Measurements from ENCODE around the gene TDRD12. TPM values are rescaled to one million over a fixed set of nuclear protein-coding genes. Genes with fewer than 3 reads are reported as not detected.
A peak's percentile ranks its signal among the peaks of the same experiment; 100 is the strongest.

Gene TDRD12
- total RNA-seq (under 1 TPM; 0.14 to 0.22 TPM), total RNA-seq (0 to 5.8 (median 0.91) reads per million in 172 experiments)
- 0.62 TPM for polyA plus RNA-seq (2013, experiment 1 of 2)
- polyA plus RNA-seq (2013, experiment 2 of 2) = 0.49 TPM

DNA sequence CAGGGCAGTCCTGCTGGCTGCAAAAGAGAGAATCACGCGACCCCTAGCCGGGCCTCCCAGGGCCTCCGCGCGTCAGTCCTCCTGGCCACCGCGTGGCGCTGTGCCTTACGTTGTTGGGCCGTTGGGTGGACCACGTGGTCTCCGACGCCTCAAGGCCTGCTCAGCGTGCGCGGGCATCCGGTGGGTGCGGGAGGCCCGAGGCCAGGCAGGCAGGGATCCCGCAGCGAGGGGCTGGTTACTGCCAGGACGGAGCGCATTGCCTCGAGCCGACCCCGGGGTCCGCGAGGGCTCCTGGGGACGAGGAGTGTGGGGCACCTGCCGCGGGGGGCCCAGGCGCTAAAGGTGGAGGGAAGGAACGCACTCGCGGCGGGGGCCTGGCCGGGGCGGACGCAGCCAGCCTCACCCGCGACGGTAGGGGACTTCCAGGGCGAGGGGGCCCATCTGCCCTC, at the start of gene TDRD12:
Gene TDRD12 (plus strand): TSS at position 157 of the 449 bp plus-strand sequence. CDS start 306 bp downstream, outside the sequence.
- Histone ChIP-seq H3K9me3 (ENCODE audit: control insufficient read depth in 1 of 2, insufficient read depth in 1 of 2, low read length in 2 of 2) (peaks cover 0 to 10% of the 10 kb centered on the region in 2 experiments), H3K36me3 (ENCODE audit: insufficient read depth, low read length) (no peaks in the 10 kb centered on the region), H3K27ac (ENCODE audit: low read depth in 1 of 2, low read length in 2 of 2) (no peak within 1 kb of the TSS), H3K27me3 (ENCODE audit: control insufficient read depth in 1 of 2, insufficient read depth in 2 of 2, low read length in 2 of 2) (no peaks in the 10 kb centered on the region), H3K4me1 (ENCODE audit: insufficient read depth, low read length) (no peaks in the 10 kb centered on the region), H3K4me3 (ENCODE audit: low read length) (no peak within 1 kb of the TSS)
- Mint-ChIP-seq H3K4me1 (ENCODE audit: low read depth) (no peaks in the 10 kb centered on the region), H3K27ac (no peak within 1 kb of the TSS), H3K27me3 (no peaks in the 10 kb centered on the region), H3K4me3 (no peak within 1 kb of the TSS), H3K9me3 (no peaks in the 10 kb centered on the region), H3K36me3 (ENCODE audit: low read depth) (peaks cover 8% of the 10 kb centered on the region)
- ChIA-PET POLR2A (no interaction called here), CTCF (no interaction called here)
- ATAC-seq (ENCODE audit: poor library complexity) (no peak), DNase-seq (peak in 1 of 14 experiments; percentile 19)
- TF ChIP-seq CTCF (IDR thresholded peaks at IDR 0.05) = no peak
- intact Hi-C loops (cut with DNase I, micrococcal nuclease) = no loop called here

GRCh38 chr19:32671883-32672593, 47.5 kb upstream of the TDRD12 start:
- H3K4me3 Mint-ChIP-seq = peak overlapping the region; percentile 94
- H3K9me3 ChIP-seq (ENCODE audit: control insufficient read depth in 1 of 2, insufficient read depth in 1 of 2, low read length in 2 of 2) = no peaks in the 10 kb centered on the region
- H3K4me1 Mint-ChIP-seq (ENCODE audit: low read depth) = peaks cover 55% of the 10 kb centered on the region
- peaks cover under 1% of the 10 kb centered on the region for H3K36me3 ChIP-seq (ENCODE audit: insufficient read depth, low read length)
- no peak overlapping the region for H3K4me3 ChIP-seq (ENCODE audit: low read length)
- intact Hi-C loops (cut with DNase I, micrococcal nuclease) = loop anchor here in 1 of 2 experiments (5.0 to 10.0 kb wide), 5 partner anchors 70 to 505 kb away; partner anchors contain the start of genes DPY19L3, GPATCH1 and ZNF507
- H3K27me3 ChIP-seq (ENCODE audit: control insufficient read depth in 1 of 2, insufficient read depth in 2 of 2, low read length in 2 of 2) = peaks cover 4 to 5% of the 10 kb centered on the region in 2 experiments
- no peak for ATAC-seq (ENCODE audit: poor library complexity)
- no peaks in the 10 kb centered on the region for H3K9me3 Mint-ChIP-seq
- H3K36me3 Mint-ChIP-seq (ENCODE audit: low read depth) = peaks cover 25% of the 10 kb centered on the region
- H3K27ac ChIP-seq (ENCODE audit: low read depth in 1 of 2, low read length in 2 of 2) = no peak overlapping the region
- POLR2A ChIA-PET = no interaction called here
- H3K27ac Mint-ChIP-seq = no peak overlapping the region
- no peak for DNase-seq
- CTCF ChIA-PET = interaction anchor here (0.8 kb wide), 1 partner anchor 10 kb away, joined by 3 read pairs; no protein-coding TSS in a partner anchor
- TF ChIP-seq CTCF (IDR thresholded peaks at IDR 0.05) = no peak
- H3K4me1 ChIP-seq (ENCODE audit: insufficient read depth, low read length) = peaks cover 58% of the 10 kb centered on the region
- H3K27me3 Mint-ChIP-seq = peaks cover 1% of the 10 kb centered on the region

- peaks cover 24% of the 10 kb centered on the region for H3K36me3 Mint-ChIP-seq (ENCODE audit: low read depth)
- CTCF ChIA-PET = interaction anchor here (1.3 kb wide), 1 partner anchor 40 kb away, joined by 3 read pairs; no protein-coding TSS in a partner anchor
- H3K27ac Mint-ChIP-seq = no peak overlapping the region
- no peak overlapping the region for H3K4me3 ChIP-seq (ENCODE audit: low read length)
- H3K4me1 ChIP-seq (ENCODE audit: insufficient read depth, low read length) = peaks cover 60% of the 10 kb centered on the region
- H3K36me3 ChIP-seq (ENCODE audit: insufficient read depth, low read length) = no peaks in the 10 kb centered on the region
- H3K27me3 Mint-ChIP-seq = peaks cover 8% of the 10 kb centered on the region
- H3K9me3 ChIP-seq (ENCODE audit: control insufficient read depth in 1 of 2, insufficient read depth in 1 of 2, low read length in 2 of 2) = no peaks in the 10 kb centered on the region
- POLR2A ChIA-PET = no interaction called here
- TF ChIP-seq CTCF (IDR thresholded peaks at IDR 0.05) = no peak
- H3K4me1 Mint-ChIP-seq (ENCODE audit: low read depth) = peaks cover 61% of the 10 kb centered on the region
- peak overlapping the region; percentile 94 for H3K4me3 Mint-ChIP-seq
- ATAC-seq (ENCODE audit: poor library complexity) = no peak
- H3K9me3 Mint-ChIP-seq = no peaks in the 10 kb centered on the region
- H3K27me3 ChIP-seq (ENCODE audit: control insufficient read depth in 1 of 2, insufficient read depth in 2 of 2, low read length in 2 of 2) = peaks cover 10 to 13% of the 10 kb centered on the region in 2 experiments
- no peak for DNase-seq
- intact Hi-C loops (cut with DNase I, micrococcal nuclease) = loop anchor here in 1 of 2 experiments (5.0 to 10.0 kb wide), 5 partner anchors 71 to 504 kb away; partner anchors contain the start of genes DPY19L3, GPATCH1 and ZNF507
- H3K27ac ChIP-seq (ENCODE audit: low read depth in 1 of 2, low read length in 2 of 2) = no peak overlapping the region
Measured at GRCh38 chr19:32672841-32673240, 46.7 kb upstream of the TDRD12 start.
